Ishikawa (cell line): ENCODE results near the gene PRKCE.

ENCODE experiments used
- CREB1 ChIP-seq: IDR thresholded peaks from 2 replicates; pipeline ENCODE4 v1.6.1; 2012; ENCODE audit warnings: low read depth
- EGR1 ChIP-seq: IDR thresholded peaks from 2 replicates; pipeline ENCODE4 v1.6.1; 2012
- FOXM1 ChIP-seq: IDR thresholded peaks from 2 replicates; pipeline ENCODE4 v1.6.1; 2012; ENCODE audit warnings: low read depth, borderline replicate concordance
- MAX ChIP-seq: IDR thresholded peaks from 2 replicates; pipeline ENCODE4 v1.6.1; 2012
- RAD21 ChIP-seq: IDR thresholded peaks from 2 replicates; pipeline ENCODE4 v1.6.1; 2012; ENCODE audit warnings: low read depth
- REST ChIP-seq: IDR thresholded peaks from 2 replicates; pipeline ENCODE4 v1.6.1; 2012; ENCODE audit warnings: low read depth, mild to moderate bottlenecking
- TAF1 ChIP-seq: IDR thresholded peaks from 2 replicates; pipeline ENCODE4 v1.6.1; 2012; ENCODE audit warnings: low read depth, mild to moderate bottlenecking
- TCF12 ChIP-seq: IDR thresholded peaks from 2 replicates; pipeline ENCODE4 v1.6.1; 2012; ENCODE audit warnings: low read depth
- TEAD4 ChIP-seq: IDR thresholded peaks from 2 replicates; pipeline ENCODE4 v1.6.1; 2012
- YY1 ChIP-seq: IDR thresholded peaks from 2 replicates; pipeline ENCODE4 v1.6.1; 2012; ENCODE audit warnings: low read depth

DNA sequence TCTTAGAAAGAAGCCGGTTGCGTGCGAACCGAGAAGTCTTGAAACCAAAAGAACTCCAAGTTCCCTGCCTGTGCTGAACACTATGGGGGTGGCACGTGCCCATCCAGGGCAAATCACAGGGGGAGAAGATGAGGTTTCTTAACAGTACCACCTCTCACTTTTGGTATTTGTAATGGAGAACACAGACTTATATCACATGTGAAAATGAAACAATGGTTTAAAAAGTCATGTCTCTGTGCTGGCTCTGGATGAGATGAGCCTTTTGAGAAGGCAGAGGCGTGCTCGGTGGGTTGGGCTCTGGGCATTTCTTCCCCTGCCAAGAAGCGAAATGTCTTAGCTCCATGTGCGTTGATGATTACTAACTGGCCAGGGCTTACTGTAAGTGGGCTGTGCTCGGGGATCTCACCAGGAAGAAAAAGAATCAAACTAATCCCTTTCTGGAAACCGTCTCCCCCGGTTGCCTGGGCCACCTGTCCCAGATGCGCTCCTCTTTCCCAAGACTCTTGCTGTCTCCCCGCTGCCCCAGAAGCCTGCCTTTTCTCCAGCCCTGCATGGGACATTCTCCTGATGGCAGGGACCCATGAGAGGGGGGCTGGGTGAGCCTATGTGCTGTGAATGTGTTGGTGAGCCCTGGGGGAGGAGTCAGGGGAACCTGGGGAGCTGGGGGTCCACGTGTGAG is 252.9 kb downstream of the PRKCE start:
- no peak for TF ChIP-seq TCF12
- no peak for TF ChIP-seq MAX
- TF ChIP-seq RAD21 = no peak
- no peak for TF ChIP-seq TAF1
- TF ChIP-seq FOXM1 = no peak
- no peak for TF ChIP-seq TEAD4
- TF ChIP-seq REST = no peak
- no peak for TF ChIP-seq EGR1
- TF ChIP-seq CREB1 = no peak
- no peak for TF ChIP-seq YY1
